Umbilical cord (tissue), 2 donors: Measurements from ENCODE around the gene RB1. TPM values are rescaled to one million over a fixed set of nuclear protein-coding genes. Genes with fewer than 3 reads are reported as not detected.
"Not testable (repeated sequence)": the region's sequence is repeated elsewhere in the genome, so short reads cannot be mapped to it uniquely, and the experiment has no call there.

ENCODE experiments used
- DNase-seq: peaks from one replicate; pipeline ENCODE4 v3.0.0-alpha.2; 2015; ENCODE audit warnings: low spot score
- total RNA-seq: library from RNA; depleted of rRNA; stranded (reverse); fragments of >200 nt; gene quantifications from one replicate; pipeline ENCODE4 v1.2.3, GENCODE V29; 2014; ENCODE audit warnings: low replicate concordance; ENCODE audit not compliant: insufficient read depth

Gene RB1
- total RNA-seq, 1 donor from 2014 or later: 27.9 TPM

- DNase-seq: no peak
Observed at GRCh38 chr13:48346583-48346982, 43.0 kb downstream of the RB1 start.

DNA sequence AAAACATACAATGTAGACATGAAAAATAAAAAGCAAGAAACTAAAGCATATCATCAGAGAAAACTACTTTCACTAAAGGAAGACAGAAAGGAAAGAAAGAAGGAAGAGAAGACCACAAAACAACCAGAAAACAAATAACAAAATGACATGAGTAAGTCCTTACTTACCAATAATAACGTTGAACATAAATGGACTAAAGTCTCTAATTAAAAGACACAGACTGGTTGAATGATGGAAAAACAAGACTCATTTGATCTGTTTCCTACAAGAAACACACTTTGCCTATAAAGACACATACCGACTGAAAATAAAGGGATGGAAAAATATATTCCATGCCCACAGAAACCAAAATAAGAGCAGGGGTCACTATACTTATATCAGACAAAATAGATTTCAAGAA, 46.0 kb downstream of the RB1 start:
- no peak for DNase-seq

GRCh38 chr13:48353590-48353989, 50.0 kb downstream of the RB1 start:
- no peak for DNase-seq

GRCh38 chr13:48355524-48355923, 52.0 kb downstream of the RB1 start:
- DNase-seq: not testable (repeated sequence)

GRCh38 chr13:48356750-48357149, 53.2 kb downstream of the RB1 start:
- DNase-seq: no peak

DNA sequence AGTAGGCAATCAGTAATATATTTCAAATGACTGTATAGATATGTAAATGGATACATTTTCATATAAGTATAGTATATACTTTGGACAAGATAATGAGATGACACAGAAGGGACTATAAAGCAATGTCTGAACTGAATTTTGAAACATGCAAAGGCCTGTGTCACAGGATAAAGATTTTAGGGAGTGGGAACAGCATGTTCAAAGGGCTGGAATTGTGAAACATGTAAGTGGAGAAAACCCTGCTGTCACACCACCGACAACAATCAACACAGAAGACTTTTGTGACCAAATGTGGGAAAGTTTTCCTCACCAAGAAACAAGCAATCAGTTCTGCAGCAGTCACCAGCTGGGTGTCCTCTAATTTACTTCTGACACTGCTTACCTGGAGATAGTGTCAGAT, 66.4 kb downstream of the RB1 start:
- no peak for DNase-seq

DNA sequence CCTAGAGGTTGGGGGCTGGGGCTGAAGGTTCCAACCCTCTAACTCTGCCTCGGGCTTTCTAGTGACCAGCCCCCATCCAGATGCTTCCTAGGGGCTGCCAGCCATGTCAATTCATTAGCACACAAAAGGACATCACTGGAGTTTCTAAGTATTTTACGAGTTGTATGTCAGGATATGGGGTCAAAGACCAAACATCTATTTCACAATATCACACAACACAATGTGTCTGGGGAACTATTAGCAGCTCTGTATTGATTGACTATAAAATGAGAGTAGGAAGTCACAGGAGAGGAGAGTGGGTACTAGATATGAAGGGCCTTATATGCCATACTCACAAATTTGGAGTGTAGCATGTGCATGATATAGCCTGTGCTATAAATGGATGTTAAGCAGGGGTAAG, 67.3 kb downstream of the RB1 start:
- no peak for DNase-seq

DNA sequence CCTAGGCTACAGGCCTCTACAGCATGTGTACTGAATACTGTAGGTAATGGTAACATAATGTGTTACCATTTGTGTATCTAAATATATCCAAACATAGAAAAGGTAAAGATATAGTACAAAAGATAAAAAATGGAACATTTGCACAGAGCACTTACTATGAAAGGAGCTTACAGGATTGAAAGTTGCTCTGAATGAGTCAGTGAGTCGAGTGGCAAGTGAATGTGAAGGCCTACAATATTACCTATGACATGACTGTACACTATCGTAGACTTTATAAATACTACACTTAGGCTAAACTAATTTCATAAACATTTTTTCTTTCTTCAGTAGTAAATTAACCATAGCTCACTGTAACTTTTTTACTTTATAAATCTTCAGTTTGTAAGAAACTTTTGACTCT, 74.3 kb downstream of the RB1 start:
- DNase-seq: no peak

DNA sequence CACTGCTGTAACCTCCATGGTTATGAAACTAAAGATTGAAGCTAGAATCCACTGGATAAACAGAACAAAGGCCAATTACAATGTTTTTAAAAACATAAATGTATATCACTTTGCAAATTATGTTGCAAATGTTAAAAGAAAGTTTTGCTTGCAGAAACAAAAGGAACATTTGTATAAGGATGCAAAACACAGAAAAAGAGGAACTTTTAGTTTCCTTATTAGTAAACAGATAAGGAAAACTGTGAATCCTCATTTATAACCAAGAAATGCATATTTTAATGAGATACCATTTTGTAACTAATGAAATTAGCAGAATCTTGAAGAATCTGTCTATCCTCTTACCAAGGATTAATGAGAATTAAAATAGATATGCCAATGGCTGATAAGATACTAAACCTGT, 77.0 kb downstream of the RB1 start:
- no peak for DNase-seq

DNA sequence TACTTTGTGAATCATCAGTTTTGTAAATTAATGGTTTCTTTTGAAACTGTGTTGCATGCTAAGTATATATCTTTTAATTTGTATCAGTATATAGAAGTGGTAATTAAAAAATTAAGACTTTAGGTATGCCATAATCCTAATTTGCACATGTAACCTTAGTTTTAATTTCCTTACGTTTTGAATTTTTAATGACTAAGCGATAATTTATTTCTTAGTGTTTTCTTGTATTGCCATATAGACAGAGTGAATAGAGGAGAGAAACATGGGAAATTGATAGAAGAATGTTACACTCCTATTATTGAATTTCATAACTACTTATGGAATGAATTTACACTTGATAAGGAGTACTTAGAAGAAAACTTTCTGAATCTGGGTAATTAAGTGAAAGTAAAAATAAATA, 79.8 kb downstream of the RB1 start:
- DNase-seq: no peak

- DNase-seq: no peak
Observed at GRCh38 chr13:48386816-48387215, 83.3 kb downstream of the RB1 start.

DNA sequence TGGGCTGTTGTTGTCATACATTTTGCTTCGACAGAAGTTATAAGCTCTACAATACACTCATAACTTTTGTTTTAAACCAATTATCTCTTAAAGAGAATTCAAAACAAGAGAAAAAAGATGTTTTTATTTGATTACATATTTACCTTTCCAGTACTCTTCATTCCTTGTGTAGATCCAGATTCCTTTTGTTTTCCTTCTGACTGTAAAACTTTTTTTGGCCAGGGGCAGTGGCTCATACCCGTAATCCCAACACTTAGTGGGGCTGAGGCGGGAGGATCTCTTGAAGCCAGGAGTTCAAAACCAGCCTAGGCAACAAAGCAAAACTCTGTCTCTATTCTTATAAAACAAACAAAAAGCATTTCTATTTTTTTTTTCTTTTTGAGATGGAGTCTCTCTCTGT, 87.7 kb downstream of the RB1 start:
- no peak for DNase-seq

GRCh38 chr13:48393030-48393697, 89.6 kb downstream of the RB1 start:
- no peak for DNase-seq

DNA sequence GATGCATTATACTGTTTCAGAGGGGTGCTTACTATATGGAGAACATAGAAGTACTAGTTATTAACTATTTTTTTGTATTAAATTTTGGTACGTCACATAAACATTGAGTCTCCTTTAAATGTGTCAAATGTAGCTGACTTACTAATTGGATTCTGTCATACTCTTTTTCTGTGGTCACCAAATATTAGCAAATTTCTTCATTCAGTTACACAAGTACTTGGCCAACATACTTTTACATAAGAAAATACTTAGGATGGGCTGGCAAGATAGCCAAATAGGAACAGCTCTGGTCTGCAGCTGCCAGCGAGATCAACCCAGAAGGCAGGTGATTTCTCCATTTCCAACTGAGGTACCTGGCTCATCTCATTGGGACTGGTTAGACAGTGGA, 90.1 kb downstream of the RB1 start:
- no peak for DNase-seq

- DNase-seq: no peak
Observed at GRCh38 chr13:48397744-48398143, 94.2 kb downstream of the RB1 start.

DNA sequence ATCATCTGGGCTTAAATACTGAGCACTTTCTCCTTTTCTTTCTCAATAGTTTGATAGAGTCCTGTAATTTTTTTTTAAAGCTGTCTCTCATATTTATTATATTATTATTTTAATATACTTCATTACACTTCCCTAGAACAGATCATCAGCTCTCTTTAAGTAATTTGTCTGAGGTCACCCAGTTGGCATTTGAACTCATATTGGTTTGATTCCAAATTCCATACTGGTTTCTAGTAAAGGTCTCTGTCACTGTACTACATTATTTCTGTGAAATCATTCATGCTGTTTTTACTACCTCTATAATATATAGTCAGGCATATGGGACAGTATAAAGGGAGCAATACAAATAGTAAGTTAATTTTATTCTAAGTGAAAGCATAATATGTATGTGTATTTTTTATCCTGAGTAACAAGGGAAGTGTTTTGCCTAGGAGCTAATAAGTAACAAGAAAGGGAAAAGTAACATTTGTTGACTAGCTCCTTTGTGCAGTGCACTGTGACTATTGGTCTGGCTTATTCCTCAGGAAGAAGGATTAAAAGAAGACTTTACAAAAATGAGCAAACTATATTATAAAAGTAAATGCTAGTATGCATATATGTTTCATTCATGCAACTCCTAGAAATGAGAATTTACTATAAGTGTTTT, 95.0 kb downstream of the RB1 start:
- no peak for DNase-seq

DNA sequence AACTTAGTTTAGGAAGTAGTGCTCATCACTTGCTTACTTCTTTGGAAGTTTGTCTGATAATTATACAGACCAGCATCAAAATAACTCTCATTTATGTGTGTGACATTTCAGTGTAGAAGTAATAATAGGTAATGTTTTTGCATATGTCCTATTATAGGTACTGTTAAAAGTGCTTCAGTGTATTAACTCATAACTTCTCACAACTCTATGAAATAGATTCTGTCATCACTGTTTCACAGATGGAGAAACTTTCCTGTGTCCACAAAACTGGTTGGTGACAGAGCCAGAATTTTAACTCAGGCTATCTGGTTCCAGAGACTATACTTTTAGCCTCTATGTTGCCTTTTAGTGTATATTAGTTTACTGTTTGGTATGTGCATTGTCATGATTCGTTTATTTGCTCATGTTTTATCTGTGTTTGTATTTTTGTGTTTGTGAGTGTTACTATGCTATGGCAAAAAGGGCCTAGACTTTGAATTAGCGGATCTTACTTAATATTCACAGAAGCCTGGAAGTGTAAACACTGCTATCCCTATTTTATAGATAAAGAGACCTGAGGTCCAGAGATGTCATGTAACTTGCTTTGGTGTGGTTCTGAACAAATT, 96.6 kb downstream of the RB1 start:
- no peak for DNase-seq

DNA sequence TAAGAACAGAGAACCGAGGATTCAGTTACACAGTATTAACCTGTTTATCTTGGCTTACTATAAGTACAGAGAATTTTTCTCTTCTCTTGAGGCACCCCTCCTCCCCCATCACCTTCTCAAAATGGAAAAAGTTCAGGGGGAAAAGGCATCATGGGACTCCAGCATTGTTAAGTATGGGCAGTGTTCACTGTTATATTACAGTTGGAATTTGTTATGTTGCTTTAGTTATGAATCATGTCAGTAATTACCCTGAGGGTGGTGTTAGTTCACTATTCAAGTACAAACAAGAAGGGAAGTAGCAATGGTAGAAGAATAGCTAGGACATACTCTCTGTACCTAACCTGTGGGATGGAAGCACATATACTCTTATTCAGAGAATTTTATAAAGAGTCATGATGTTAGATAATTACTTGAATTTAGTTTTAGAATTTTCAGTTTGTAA, 97.3 kb downstream of the RB1 start:
- DNase-seq: peak; percentile 76

GRCh38 chr13:48401480-48401879, 97.9 kb downstream of the RB1 start:
- no peak for DNase-seq

DNA sequence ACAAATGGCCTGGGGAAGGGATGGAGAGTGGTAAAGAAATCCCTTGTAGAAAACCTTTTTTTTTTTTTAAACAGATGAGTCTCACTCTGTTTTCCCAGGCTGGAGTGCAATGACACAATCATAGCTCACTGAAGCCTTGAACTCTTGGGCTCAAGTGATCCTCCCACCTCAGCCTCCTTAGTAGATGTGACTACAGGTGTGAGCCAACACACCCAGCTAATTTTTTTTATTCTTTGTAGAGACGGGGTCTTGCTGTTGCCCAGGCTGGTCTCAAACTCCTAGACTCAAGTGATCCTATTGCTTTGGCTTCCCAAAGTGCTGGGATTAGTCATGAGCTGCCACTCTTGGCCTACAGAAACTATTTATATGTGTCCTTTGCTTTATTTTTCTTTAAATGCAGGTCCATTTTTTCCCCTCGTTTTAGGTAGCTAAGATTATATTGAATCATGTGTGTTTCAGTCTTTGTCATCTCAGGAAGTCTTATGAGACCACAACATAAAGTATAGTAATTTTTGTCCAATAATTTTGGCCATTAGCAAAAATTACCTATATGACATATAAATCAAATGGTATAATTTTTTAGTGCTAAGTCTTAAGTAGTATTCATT, 98.9 kb downstream of the RB1 start:
- DNase-seq: no peak

DNA sequence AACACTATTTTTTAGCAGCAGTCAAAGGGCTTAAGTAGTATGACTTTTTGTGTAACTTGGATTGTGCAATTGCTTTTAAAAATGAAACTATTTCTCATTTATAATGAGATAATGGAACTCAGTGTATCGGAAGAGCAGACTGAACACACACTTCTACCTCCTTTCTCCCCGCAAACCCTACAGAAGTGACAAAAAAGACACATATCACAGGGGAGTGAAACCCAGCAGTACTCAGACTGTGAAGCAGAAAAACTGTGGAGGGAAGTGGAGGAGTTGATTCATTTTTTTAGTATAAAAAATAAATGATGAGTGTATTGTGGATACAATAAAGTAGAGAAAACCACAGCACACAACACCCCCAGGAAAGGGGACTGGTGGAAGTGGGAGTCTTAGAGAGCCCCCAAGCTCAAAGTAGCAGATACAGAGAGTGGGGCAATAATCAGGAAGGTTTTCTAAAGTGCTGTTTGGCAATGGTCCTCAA, 99.6 kb downstream of the RB1 start:
- no peak for DNase-seq

DNA sequence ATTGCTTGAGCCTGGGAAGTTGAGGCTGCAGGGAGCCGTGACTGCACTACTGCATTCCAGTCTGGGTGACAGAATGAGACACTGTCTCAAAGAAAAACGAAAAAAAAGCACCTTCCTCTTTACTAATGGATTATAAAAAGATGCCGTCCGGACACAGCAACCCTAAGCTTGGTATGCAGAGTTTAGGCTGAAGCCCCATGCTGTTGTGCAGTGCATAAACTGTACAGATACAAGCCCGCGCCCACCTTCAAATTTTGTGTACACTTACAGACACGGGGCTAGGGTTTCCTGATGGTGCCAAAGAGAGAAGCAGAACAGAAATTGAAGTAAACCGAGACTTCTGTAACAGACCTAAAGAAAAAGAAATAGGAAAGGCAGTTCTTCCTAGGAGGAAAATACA, 100.4 kb downstream of the RB1 start:
- DNase-seq: no peak

DNA sequence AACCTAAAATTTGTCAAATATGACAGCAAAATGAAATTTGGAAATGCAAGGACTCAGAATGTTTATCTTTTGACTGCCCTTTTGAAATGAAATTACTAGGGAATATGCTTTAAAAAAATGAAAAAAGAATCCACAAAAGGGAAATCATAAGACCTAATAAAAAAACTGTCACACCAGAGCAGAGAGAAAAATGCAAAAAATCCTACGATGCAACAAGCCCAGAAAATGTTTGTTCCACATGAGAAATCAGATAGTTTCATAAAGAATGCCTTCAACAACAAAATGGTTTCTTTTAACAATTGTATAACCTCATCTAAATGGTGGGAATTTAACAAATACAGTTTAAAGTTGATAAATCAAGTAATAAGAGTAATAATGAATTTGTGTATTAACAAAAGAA, 101.4 kb downstream of the RB1 start:
- DNase-seq: no peak
